ENCODE measurements around the gene SLC6A8. TPM values are rescaled to one million over a fixed set of nuclear protein-coding genes. Genes with fewer than 3 reads are reported as not detected.

Gene SLC6A8
- 2.2 and 2.5 TPM in 2 replicates for total RNA-seq

GRCh38 chrX:153687121-153688039, at the start of gene SLC6A8:
TSS of gene SLC6A8 (plus strand) at chrX:153687926. CDS start at chrX:153688575, 649 bp downstream.
- H3K4me1 Mint-ChIP-seq (ENCODE audit: low read depth): no peaks in the 10 kb centered on the region
- no peaks in the 10 kb centered on the region for H3K9me3 Mint-ChIP-seq
- no peaks in the 10 kb centered on the region for H3K36me3 Mint-ChIP-seq (ENCODE audit: low read depth)
- intact Hi-C loops (cut with micrococcal nuclease): no loop called here
- peaks cover 17% of the 10 kb centered on the region for H3K27me3 Mint-ChIP-seq (ENCODE audit: low read depth)
- no peak for DNase-seq (ENCODE audit: low spot score)
- peak within 1 kb of the TSS; percentile 70 for H3K4me3 Mint-ChIP-seq (ENCODE audit: low read depth)
- no peak within 1 kb of the TSS for H3K27ac Mint-ChIP-seq

GRCh38 chrX:153638041-153638371, 49.7 kb upstream of the SLC6A8 start:
- Mint-ChIP-seq H3K27ac (no peak overlapping the region), H3K27me3 (ENCODE audit: low read depth) (peaks cover 14% of the 10 kb centered on the region), H3K36me3 (ENCODE audit: low read depth) (no peaks in the 10 kb centered on the region), H3K9me3 (no peaks in the 10 kb centered on the region), H3K4me1 (ENCODE audit: low read depth) (peaks cover 8% of the 10 kb centered on the region), H3K4me3 (ENCODE audit: low read depth) (no peak overlapping the region)
- DNase-seq (ENCODE audit: low spot score): no peak
- intact Hi-C loops (cut with micrococcal nuclease): no loop called here

GRCh38 chrX:153638436-153639176, 49.1 kb upstream of the SLC6A8 start:
- intact Hi-C loops (cut with micrococcal nuclease): no loop called here
- Mint-ChIP-seq H3K9me3 (no peaks in the 10 kb centered on the region), H3K27ac (no peak overlapping the region), H3K4me1 (ENCODE audit: low read depth) (peaks cover 9% of the 10 kb centered on the region), H3K27me3 (ENCODE audit: low read depth) (peaks cover 19% of the 10 kb centered on the region), H3K36me3 (ENCODE audit: low read depth) (no peaks in the 10 kb centered on the region), H3K4me3 (ENCODE audit: low read depth) (no peak overlapping the region)
- DNase-seq (ENCODE audit: low spot score): no peak

- intact Hi-C loops (cut with micrococcal nuclease): no loop called here
- Mint-ChIP-seq H3K9me3 (no peaks in the 10 kb centered on the region), H3K4me3 (ENCODE audit: low read depth) (no peak overlapping the region), H3K27ac (no peak overlapping the region), H3K4me1 (ENCODE audit: low read depth) (peaks cover 9% of the 10 kb centered on the region), H3K27me3 (ENCODE audit: low read depth) (peaks cover 21% of the 10 kb centered on the region), H3K36me3 (ENCODE audit: low read depth) (no peaks in the 10 kb centered on the region)
- DNase-seq (ENCODE audit: low spot score): no peak
These were observed 48.3 kb upstream of the SLC6A8 start for GRCh38 chrX:153639177-153640044.

- peaks cover 9% of the 10 kb centered on the region for H3K4me1 Mint-ChIP-seq (ENCODE audit: low read depth)
- intact Hi-C loops (cut with micrococcal nuclease): no loop called here
- H3K4me3 Mint-ChIP-seq (ENCODE audit: low read depth): no peak overlapping the region
- no peaks in the 10 kb centered on the region for H3K36me3 Mint-ChIP-seq (ENCODE audit: low read depth)
- no peaks in the 10 kb centered on the region for H3K9me3 Mint-ChIP-seq
- no peak overlapping the region for H3K27ac Mint-ChIP-seq
- no peak for DNase-seq (ENCODE audit: low spot score)
- peaks cover 28% of the 10 kb centered on the region for H3K27me3 Mint-ChIP-seq (ENCODE audit: low read depth)
These were observed 47.6 kb upstream of the SLC6A8 start for GRCh38 chrX:153640045-153640686.

GRCh38 chrX:153640736-153641575, 46.8 kb upstream of the SLC6A8 start:
- Mint-ChIP-seq H3K4me3 (ENCODE audit: low read depth) (no peak overlapping the region), H3K9me3 (no peaks in the 10 kb centered on the region), H3K4me1 (ENCODE audit: low read depth) (peaks cover 9% of the 10 kb centered on the region), H3K27me3 (ENCODE audit: low read depth) (peaks cover 34% of the 10 kb centered on the region), H3K27ac (no peak overlapping the region), H3K36me3 (ENCODE audit: low read depth) (no peaks in the 10 kb centered on the region)
- intact Hi-C loops (cut with micrococcal nuclease): no loop called here
- no peak for DNase-seq (ENCODE audit: low spot score)

GRCh38 chrX:153641627-153642026, 46.1 kb upstream of the SLC6A8 start:
- H3K27ac Mint-ChIP-seq: no peak overlapping the region
- no peaks in the 10 kb centered on the region for H3K9me3 Mint-ChIP-seq
- no peak overlapping the region for H3K4me3 Mint-ChIP-seq (ENCODE audit: low read depth)
- peaks cover 38% of the 10 kb centered on the region for H3K27me3 Mint-ChIP-seq (ENCODE audit: low read depth)
- intact Hi-C loops (cut with micrococcal nuclease): no loop called here
- peaks cover 9% of the 10 kb centered on the region for H3K4me1 Mint-ChIP-seq (ENCODE audit: low read depth)
- DNase-seq (ENCODE audit: low spot score): no peak
- H3K36me3 Mint-ChIP-seq (ENCODE audit: low read depth): no peaks in the 10 kb centered on the region

- Mint-ChIP-seq H3K4me1 (ENCODE audit: low read depth) (peaks cover 9% of the 10 kb centered on the region), H3K36me3 (ENCODE audit: low read depth) (no peaks in the 10 kb centered on the region), H3K4me3 (ENCODE audit: low read depth) (no peak overlapping the region), H3K9me3 (no peaks in the 10 kb centered on the region), H3K27ac (no peak overlapping the region), H3K27me3 (ENCODE audit: low read depth) (peaks cover 38% of the 10 kb centered on the region)
- DNase-seq (ENCODE audit: low spot score): no peak
- intact Hi-C loops (cut with micrococcal nuclease): no loop called here
These were observed 45.6 kb upstream of the SLC6A8 start for GRCh38 chrX:153642051-153642654.

- no peak for DNase-seq (ENCODE audit: low spot score)
- Mint-ChIP-seq H3K4me1 (ENCODE audit: low read depth) (peaks cover 9% of the 10 kb centered on the region), H3K27me3 (ENCODE audit: low read depth) (peaks cover 41% of the 10 kb centered on the region), H3K4me3 (ENCODE audit: low read depth) (no peak overlapping the region), H3K9me3 (no peaks in the 10 kb centered on the region), H3K36me3 (ENCODE audit: low read depth) (no peaks in the 10 kb centered on the region), H3K27ac (no peak overlapping the region)
- intact Hi-C loops (cut with micrococcal nuclease): no loop called here
These were observed 44.9 kb upstream of the SLC6A8 start for GRCh38 chrX:153642655-153643430.

- Mint-ChIP-seq H3K27ac (no peak overlapping the region), H3K4me3 (ENCODE audit: low read depth) (no peak overlapping the region), H3K27me3 (ENCODE audit: low read depth) (peaks cover 46% of the 10 kb centered on the region), H3K4me1 (ENCODE audit: low read depth) (peaks cover 9% of the 10 kb centered on the region), H3K9me3 (no peaks in the 10 kb centered on the region), H3K36me3 (ENCODE audit: low read depth) (no peaks in the 10 kb centered on the region)
- intact Hi-C loops (cut with micrococcal nuclease): no loop called here
- no peak for DNase-seq (ENCODE audit: low spot score)
These were observed 44.0 kb upstream of the SLC6A8 start for GRCh38 chrX:153643431-153644351.

All from activated T-helper 2 cell treated with anti-CD3 and anti-CD28 coated beads, Interferon-gamma antibody, Interleukin-2, Interleukin-4, amounts not matched to agents 10 μg/mL and 5 μg/mL and 100 μg/mL, durations not matched to agents 14 hours and 24 hours and 36 hours (primary cell).